HG02588 (cell line): ENCODE measurements around the gene ZNF792.
A peak's percentile ranks its signal among the peaks of the same experiment; 100 is the strongest.
"Not testable (repeated sequence)": the region's sequence is repeated elsewhere in the genome, so short reads cannot be mapped to it uniquely, and the experiment has no call there.

ENCODE experiments used
- ATAC-seq: cut with Tn5 transposase; IDR thresholded peaks from one replicate; pipeline ENCODE4 v1.9.1; 2021; ENCODE audit warnings: mild to moderate bottlenecking, moderate library complexity; ENCODE audit not compliant: unreplicated experiment

Gene ZNF792

GRCh38 chr19:34926685-34927375 is 37.2 kb downstream of the ZNF792 start, which contains the start of gene ZNF30:
ZNF30 (plus strand) TSS chr19:34926903; CDS start chr19:34929948, 3,045 bp downstream.
- ATAC-seq, result peak; percentile 89

DNA sequence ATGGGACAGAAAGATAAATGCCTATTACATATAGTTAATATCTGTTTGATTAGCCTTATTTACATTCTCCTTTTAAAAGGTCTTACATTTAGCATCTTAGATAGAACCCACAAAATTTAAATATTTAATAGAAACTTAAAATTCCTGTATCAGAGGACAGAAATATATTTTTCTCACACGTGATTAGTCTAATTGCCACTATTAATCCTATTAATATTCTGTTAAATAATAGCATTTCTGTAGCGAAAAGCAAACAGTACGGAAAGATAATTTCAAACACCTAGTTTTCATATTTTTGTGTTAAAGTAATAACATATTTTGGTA is 37.7 kb downstream of the ZNF792 start:
- no peak for ATAC-seq

- ATAC-seq, result no peak
Measured at GRCh38 chr19:34925278-34925855, 38.7 kb downstream of the ZNF792 start.

DNA sequence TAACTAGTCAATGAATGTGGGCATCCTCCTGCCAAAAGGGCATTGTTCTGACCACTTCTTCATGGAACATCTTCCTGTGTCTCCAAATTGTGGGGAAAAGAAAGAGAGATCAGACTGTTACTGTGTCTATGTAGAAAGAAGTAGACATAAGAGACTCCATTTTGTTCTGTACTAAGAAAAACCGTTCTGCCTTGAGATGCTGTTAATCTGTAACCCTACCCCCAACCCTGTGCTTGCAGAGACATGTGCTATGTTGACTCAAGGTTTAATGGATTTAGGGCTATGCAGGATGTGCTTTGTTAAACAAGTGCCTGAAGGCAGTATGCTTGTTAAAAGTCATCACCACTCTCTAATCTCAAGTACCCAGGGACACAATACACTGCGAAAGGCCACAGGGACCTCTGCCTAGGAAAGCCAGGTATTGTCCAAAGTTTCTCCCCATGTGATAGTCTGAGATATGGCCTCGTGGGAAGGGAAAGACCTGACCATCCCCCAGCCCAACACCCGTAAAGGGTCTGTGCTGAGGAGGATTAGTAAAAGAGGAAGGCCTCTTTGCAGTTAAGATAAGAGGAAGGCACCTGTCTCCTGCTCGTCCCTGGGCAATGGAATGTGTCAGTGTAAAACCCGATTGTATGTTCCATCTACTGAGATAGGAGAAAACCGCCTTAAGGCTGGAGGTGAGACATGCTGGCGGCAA is 43.8 kb downstream of the ZNF792 start:
- ATAC-seq, result not testable (repeated sequence)

DNA sequence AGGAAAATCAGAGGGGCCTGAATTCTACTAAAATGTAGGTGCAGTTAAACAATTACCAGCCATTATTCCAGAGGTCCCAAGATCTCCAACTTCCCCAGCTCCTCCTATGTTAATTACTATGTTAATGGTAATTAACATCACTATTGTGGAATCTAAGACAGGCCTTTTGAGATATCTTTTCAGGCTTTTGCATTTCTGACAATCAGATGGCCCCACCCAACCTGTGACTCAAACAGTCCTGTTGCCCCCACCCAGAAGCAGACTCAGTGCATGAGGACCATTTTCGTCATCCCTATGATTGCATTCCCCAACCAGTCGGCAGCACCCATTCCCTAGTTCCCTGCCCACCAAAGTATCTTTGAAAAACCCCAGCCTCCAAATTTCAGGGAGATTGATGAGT is 45.8 kb downstream of the ZNF792 start:
- ATAC-seq, result no peak

- ATAC-seq, result not testable (repeated sequence)
Measured at GRCh38 chr19:34917144-34917543, 46.9 kb downstream of the ZNF792 start.

DNA sequence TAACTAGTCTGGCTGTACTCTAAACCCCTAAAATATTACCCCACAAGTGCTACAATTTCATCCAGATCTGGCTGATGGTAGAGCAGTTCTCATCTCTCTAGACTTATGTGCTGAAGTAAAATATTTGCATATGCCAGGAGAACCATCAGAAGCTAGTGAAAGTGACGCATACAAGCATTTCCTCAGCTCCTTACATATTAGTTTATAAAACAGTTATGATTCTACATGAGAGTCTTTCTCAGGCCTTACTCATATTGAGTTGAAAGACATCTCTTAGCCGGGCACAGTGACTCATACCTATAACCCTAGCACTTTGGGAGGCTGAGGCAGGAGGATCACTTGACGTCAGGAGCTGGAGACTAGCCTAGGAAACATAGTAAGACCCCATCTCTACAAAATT is 53.3 kb downstream of the ZNF792 start:
- no peak for ATAC-seq
